ENCODE results near the gene KDM4F. TPM values are rescaled to one million over a fixed set of nuclear protein-coding genes. Genes with fewer than 3 reads are reported as not detected.

The KDM4F gene
- total RNA-seq, 1 donor from 2014 or later, result not detected

- peak overlapping the region; percentile 97 for H3K4me3 ChIP-seq
- no peaks in the 10 kb centered on the region for H3K36me3 Mint-ChIP-seq
- no peaks in the 10 kb centered on the region for H4K20me1 ChIP-seq (ENCODE audit: low read depth)
- H3K4me1 Mint-ChIP-seq, result peaks cover 33% of the 10 kb centered on the region
- no peaks in the 10 kb centered on the region for H3K9me3 Mint-ChIP-seq
- H3F3A ChIP-seq (ENCODE audit: low read depth), result peaks cover 21% of the 10 kb centered on the region
- peak overlapping the region; percentile 97 for H2AFZ ChIP-seq (replicated peaks)
- no peak for DNase-seq (ENCODE audit: low spot score)
- H3K27me3 ChIP-seq, result peaks cover 43% of the 10 kb centered on the region
- peaks cover 6% of the 10 kb centered on the region for H3K27me3 Mint-ChIP-seq (ENCODE audit: insufficient read depth, low read depth)
- no peaks in the 10 kb centered on the region for H3K36me3 ChIP-seq
- no peaks in the 10 kb centered on the region for H3K9me3 ChIP-seq (ENCODE audit: low read depth)
- H3K4me2 ChIP-seq, result peak overlapping the region; percentile 100
- TF ChIP-seq EZH2 (IDR thresholded peaks at IDR 0.05) (no peak), EZH2phosphoT487 (IDR thresholded peaks at IDR 0.05) (no peak), CTCF (IDR thresholded peaks at IDR 0.05) (no peak)
- H3K79me2 ChIP-seq (ENCODE audit: low read depth), result no peaks in the 10 kb centered on the region
- H3K4me3 Mint-ChIP-seq, result peak overlapping the region; percentile 85
- H3K27ac Mint-ChIP-seq, result no peak overlapping the region
- peaks cover 10% of the 10 kb centered on the region for H3K4me1 ChIP-seq
- H3K9ac ChIP-seq, result no peak overlapping the region
- H3K27ac ChIP-seq, result no peak overlapping the region
Measured at GRCh38 chr11:95088946-95089619, 39.9 kb downstream of the KDM4F start.

GRCh38 chr11:95089620-95090542 lies 40.7 kb downstream of the KDM4F start, which contains the start of gene ENDOD1:
ENDOD1 (plus strand) TSS chr11:95089846; CDS start chr11:95089928, 82 bp downstream.
- Histone ChIP-seq H3K27me3 (peaks cover 43% of the 10 kb centered on the region), H3K4me2 (peak within 1 kb of the TSS; percentile 100), H3K79me2 (ENCODE audit: low read depth) (no peaks in the 10 kb centered on the region), H3K4me3 (peak within 1 kb of the TSS; percentile 97), H4K20me1 (ENCODE audit: low read depth) (no peaks in the 10 kb centered on the region), H3K9ac (no peak within 1 kb of the TSS), H3K4me1 (peaks cover 10% of the 10 kb centered on the region), H3F3A (ENCODE audit: low read depth) (peaks cover 21% of the 10 kb centered on the region), H3K27ac (no peak within 1 kb of the TSS), H3K9me3 (ENCODE audit: low read depth) (no peaks in the 10 kb centered on the region), H2AFZ (replicated peaks) (peak within 1 kb of the TSS; percentile 97), H3K36me3 (no peaks in the 10 kb centered on the region)
- TF ChIP-seq CTCF (IDR thresholded peaks at IDR 0.05) (no peak), EZH2 (IDR thresholded peaks at IDR 0.05) (peak; percentile 52)
- H3K27me3 Mint-ChIP-seq (ENCODE audit: insufficient read depth, low read depth), result peaks cover 6% of the 10 kb centered on the region
- no peak within 1 kb of the TSS for H3K27ac Mint-ChIP-seq
- no peaks in the 10 kb centered on the region for H3K9me3 Mint-ChIP-seq
- H3K36me3 Mint-ChIP-seq, result no peaks in the 10 kb centered on the region
- H3K4me1 Mint-ChIP-seq, result peaks cover 35% of the 10 kb centered on the region
- peak; percentile 94 for DNase-seq (ENCODE audit: low spot score)
- H3K4me3 Mint-ChIP-seq, result peak within 1 kb of the TSS; percentile 93

GRCh38 chr11:95091663-95092180 lies 42.5 kb downstream of the KDM4F start:
- Histone ChIP-seq H3K9ac (no peak overlapping the region), H3K79me2 (ENCODE audit: low read depth) (no peaks in the 10 kb centered on the region)
- no peak for TF ChIP-seq EZH2phosphoT487 (IDR thresholded peaks at IDR 0.05)
- no peak for TF ChIP-seq CTCF (IDR thresholded peaks at IDR 0.05)
- TF ChIP-seq EZH2 (IDR thresholded peaks at IDR 0.05), result no peak

More at GRCh38 chr11:95091663-95092180, 42.5 kb downstream of the KDM4F start:
- peaks cover 6% of the 10 kb centered on the region for H3K27me3 Mint-ChIP-seq (ENCODE audit: insufficient read depth, low read depth)
- no peaks in the 10 kb centered on the region for H4K20me1 ChIP-seq (ENCODE audit: low read depth)
- peaks cover 21% of the 10 kb centered on the region for H3F3A ChIP-seq (ENCODE audit: low read depth)
- peak overlapping the region; percentile 93 for H3K4me3 Mint-ChIP-seq
- H3K4me3 ChIP-seq, result no peak overlapping the region
- no peak overlapping the region for H3K27ac ChIP-seq
- no peaks in the 10 kb centered on the region for H3K9me3 Mint-ChIP-seq
- no peak overlapping the region for H3K4me2 ChIP-seq
- no peaks in the 10 kb centered on the region for H3K36me3 Mint-ChIP-seq
- no peak overlapping the region for H2AFZ ChIP-seq (replicated peaks)
- peaks cover 10% of the 10 kb centered on the region for H3K4me1 ChIP-seq
- H3K27ac Mint-ChIP-seq, result no peak overlapping the region
- no peaks in the 10 kb centered on the region for H3K9me3 ChIP-seq (ENCODE audit: low read depth)
- peaks cover 33% of the 10 kb centered on the region for H3K4me1 Mint-ChIP-seq
- H3K27me3 ChIP-seq, result peaks cover 43% of the 10 kb centered on the region
- DNase-seq (ENCODE audit: low spot score), result no peak
- no peaks in the 10 kb centered on the region for H3K36me3 ChIP-seq

Data from neural progenitor cell (in vitro differentiated cells).